Left lung (tissue), 10 donors: ENCODE measurements around the gene AUTS2. TPM values are rescaled to one million over a fixed set of nuclear protein-coding genes. Genes with fewer than 3 reads are reported as not detected.

Experiments
- ATAC-seq: fragments of 200-7000 bp; cut with Tn5 transposase; one replicate; pipeline ENCODE4 v1.9.1; 2020; ENCODE audit warnings: moderate library complexity
- DNase-seq, 4 donors: peaks; one replicate each; pipeline ENCODE4 v3.0.0-alpha.2; 2013 to 2020
- H3K27ac ChIP-seq, 2 donors: fragments of 200-600 bp; sonication (generic) in 1 of 2; one replicate each; pipeline versions ENCODE4 v1.5.0 to v1.8.0; 2020 to 2021
- H3K27me3 ChIP-seq, 2 donors: fragments of 200-600 bp; sonication (generic) in 1 of 2; one replicate each; pipeline versions ENCODE4 v1.5.0 to v1.8.0; 2020 to 2021
- H3K36me3 ChIP-seq, 2 donors: fragments of 200-600 bp; sonication (generic) in 1 of 2; one replicate each; pipeline versions ENCODE4 v1.5.0 to v1.8.0; 2020 to 2021
- H3K4me1 ChIP-seq, 2 donors: fragments of 200-600 bp; one replicate each; pipeline ENCODE4 v1.8.0; 2021
- H3K4me3 ChIP-seq, 2 donors: fragments of 200-600 bp; sonication (generic) in 1 of 2; one replicate each; pipeline versions ENCODE4 v1.5.0 to v1.8.0; 2020 to 2021; ENCODE audit warnings: mild to moderate bottlenecking in 1 of 2
- H3K9me3 ChIP-seq, 2 donors: fragments of 200-600 bp; sonication (generic) in 1 of 2; one replicate each; pipeline versions ENCODE4 v1.5.0 to v1.8.0; 2020 to 2021
- intact Hi-C, 2 donors: fragments of 100-400 bp; cut with DNase I; formaldehyde crosslinking; loops; one replicate each; pipeline versions ENCODE4 v1.11.2 to v1.14.2; 2022
- polyA plus RNA-seq, 6 donors: library from polyadenylated mRNA; unstranded; fragments of 120-200 nt; gene quantifications; one replicate each; pipeline ENCODE4 v1.2.1, GENCODE V29; 2013; ENCODE audit not compliant: insufficient read length in 6 of 6
- total RNA-seq, 2 donors: library from RNA; stranded (reverse); fragmentation: NEBNext Ultra II Directional; extraction: Animal tissue kit (Norgen Biotek cat#: 25700); gene quantifications; one replicate each; pipeline ENCODE4 v1.2.1, GENCODE V29; 2021
- TF ChIP-seq, protein P1 (sequence below), 2 donors: fragments of 200-600 bp; sonication (generic) in 1 of 2; IDR thresholded peaks; one replicate each; pipeline versions ENCODE4 v1.5.0 to v1.8.0; 2021; ENCODE audit warnings: antibody characterized with exemption in 2 of 2
- donor health status: DM: no; HTN: yes; CAD: no.
- donor health status: DM: no; HTN: no; CAD: no.

AUTS2 gene
- total and polyA plus RNA-seq, 8 donors = 40.4 to 119 (median 103) TPM

DNA sequence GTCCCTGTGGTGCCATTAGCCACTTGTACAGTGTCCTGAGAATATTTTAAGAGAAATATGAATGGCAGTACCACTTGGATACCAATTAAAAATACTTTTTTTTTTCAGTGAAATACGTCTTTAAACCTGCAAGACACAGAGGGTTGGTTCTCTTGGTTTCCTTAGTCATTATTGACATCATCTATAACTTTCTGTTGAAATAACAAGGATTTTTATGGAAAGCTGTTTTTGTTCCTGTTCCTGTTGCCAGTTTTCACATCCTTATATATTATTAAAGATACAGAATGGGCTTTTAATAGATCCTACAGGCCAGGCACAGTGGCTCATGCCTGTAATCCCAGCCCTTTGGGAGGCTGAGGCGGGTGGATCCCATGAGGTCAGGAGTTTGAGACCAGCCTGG lies 579.9 kb downstream of the AUTS2 start:
- Histone ChIP-seq H3K9me3 (no peaks in the 10 kb centered on the region), H3K4me3 (no peak overlapping the region), H3K36me3 (no peaks in the 10 kb centered on the region), H3K27me3 (no peaks in the 10 kb centered on the region), H3K4me1 (peaks cover 0 to 5% of the 10 kb centered on the region in 2 donors), H3K27ac (no peak overlapping the region)
- TF ChIP-seq, protein P1, sequence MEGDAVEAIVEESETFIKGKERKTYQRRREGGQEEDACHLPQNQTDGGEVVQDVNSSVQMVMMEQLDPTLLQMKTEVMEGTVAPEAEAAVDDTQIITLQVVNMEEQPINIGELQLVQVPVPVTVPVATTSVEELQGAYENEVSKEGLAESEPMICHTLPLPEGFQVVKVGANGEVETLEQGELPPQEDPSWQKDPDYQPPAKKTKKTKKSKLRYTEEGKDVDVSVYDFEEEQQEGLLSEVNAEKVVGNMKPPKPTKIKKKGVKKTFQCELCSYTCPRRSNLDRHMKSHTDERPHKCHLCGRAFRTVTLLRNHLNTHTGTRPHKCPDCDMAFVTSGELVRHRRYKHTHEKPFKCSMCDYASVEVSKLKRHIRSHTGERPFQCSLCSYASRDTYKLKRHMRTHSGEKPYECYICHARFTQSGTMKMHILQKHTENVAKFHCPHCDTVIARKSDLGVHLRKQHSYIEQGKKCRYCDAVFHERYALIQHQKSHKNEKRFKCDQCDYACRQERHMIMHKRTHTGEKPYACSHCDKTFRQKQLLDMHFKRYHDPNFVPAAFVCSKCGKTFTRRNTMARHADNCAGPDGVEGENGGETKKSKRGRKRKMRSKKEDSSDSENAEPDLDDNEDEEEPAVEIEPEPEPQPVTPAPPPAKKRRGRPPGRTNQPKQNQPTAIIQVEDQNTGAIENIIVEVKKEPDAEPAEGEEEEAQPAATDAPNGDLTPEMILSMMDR (IDR thresholded peaks at IDR 0.05) = no peak
- ATAC-seq (no peak), DNase-seq (no peak)
- intact Hi-C loops = no loop called here

DNA sequence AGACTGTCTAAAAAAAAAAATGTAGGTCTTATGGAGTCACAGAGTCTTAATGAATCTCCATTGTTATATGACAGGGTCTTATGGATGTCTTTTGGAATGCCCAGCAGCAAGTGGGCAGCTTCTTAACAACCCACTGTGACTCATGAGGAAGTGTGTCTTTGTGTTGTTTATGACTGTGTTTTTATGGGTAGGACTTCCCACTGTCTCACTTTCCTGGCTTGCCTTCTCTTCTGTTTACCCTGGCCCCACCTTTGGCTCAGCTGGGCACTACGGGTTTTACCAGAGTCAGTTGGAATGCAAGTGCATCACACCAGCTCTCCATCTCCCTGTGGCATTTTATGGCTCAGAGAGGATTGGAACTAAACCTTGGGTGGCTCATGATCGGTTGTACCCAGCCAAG lies 580.5 kb downstream of the AUTS2 start:
- H3K27ac ChIP-seq = no peak overlapping the region
- H3K27me3 ChIP-seq = no peaks in the 10 kb centered on the region
- no peaks in the 10 kb centered on the region for H3K36me3 ChIP-seq
- intact Hi-C loops = no loop called here
- no peaks in the 10 kb centered on the region for H3K9me3 ChIP-seq
- DNase-seq = peak in 2 of 4 donors; percentile 34 to 51
- peak; percentile 93 for ATAC-seq
- peaks cover 0 to 5% of the 10 kb centered on the region in 2 donors for H3K4me1 ChIP-seq
- H3K4me3 ChIP-seq = no peak overlapping the region
- TF ChIP-seq, protein P1 (IDR thresholded peaks at IDR 0.05) = no peak

DNA sequence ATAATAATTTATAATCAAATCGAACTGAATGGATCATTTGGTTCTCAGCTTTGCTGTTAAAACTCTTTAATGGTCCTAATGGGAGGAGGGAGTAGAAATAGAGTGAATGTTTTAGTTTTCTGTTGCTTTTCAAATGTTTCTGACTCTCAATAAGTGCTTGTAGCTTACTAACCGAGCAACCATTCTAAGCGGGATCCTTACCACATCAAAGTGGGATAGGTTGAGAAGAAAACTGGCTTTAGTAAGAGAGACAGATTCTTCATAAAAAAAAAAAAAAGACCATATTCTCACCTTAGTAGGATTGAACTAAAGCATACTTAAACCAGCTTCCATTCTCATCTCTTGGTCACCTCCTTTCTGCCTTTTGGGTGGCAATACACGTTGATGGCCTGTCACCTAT lies 584.2 kb downstream of the AUTS2 start:
- H3K9me3 ChIP-seq = no peaks in the 10 kb centered on the region
- H3K36me3 ChIP-seq = no peaks in the 10 kb centered on the region
- intact Hi-C loops = no loop called here
- no peak for DNase-seq
- H3K27me3 ChIP-seq = no peaks in the 10 kb centered on the region
- peaks cover 0 to 5% of the 10 kb centered on the region in 2 donors for H3K4me1 ChIP-seq
- no peak overlapping the region for H3K27ac ChIP-seq
- TF ChIP-seq, protein P1 (IDR thresholded peaks at IDR 0.05) = no peak
- no peak overlapping the region for H3K4me3 ChIP-seq
- ATAC-seq = no peak

DNA sequence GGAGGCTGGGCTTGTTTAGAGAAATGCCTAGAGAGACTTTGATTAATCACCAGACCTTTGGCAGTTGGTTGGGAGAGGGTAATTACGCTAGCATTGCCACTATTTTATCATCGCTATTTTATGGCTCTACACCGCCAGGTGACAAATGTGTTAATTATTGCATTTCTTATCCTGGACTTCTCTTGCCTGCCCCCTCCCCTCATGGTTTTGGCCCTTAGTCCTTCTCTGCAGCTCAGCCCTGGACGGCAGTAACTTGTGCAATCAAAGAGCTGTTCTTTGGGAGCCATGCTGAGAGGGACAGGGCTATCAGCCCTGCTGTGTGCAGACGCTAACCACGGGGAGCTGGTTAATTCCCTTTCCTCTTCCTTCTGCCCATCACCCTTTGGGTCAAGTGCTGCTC lies 585.0 kb downstream of the AUTS2 start:
- no peak overlapping the region for H3K27ac ChIP-seq
- DNase-seq (no peak), ATAC-seq (no peak)
- no peaks in the 10 kb centered on the region for H3K36me3 ChIP-seq
- intact Hi-C loops = no loop called here
- H3K4me1 ChIP-seq = peaks cover 0 to 5% of the 10 kb centered on the region in 2 donors
- no peaks in the 10 kb centered on the region for H3K27me3 ChIP-seq
- no peak overlapping the region for H3K4me3 ChIP-seq
- no peaks in the 10 kb centered on the region for H3K9me3 ChIP-seq
- TF ChIP-seq, protein P1 (IDR thresholded peaks at IDR 0.05) = no peak

DNA sequence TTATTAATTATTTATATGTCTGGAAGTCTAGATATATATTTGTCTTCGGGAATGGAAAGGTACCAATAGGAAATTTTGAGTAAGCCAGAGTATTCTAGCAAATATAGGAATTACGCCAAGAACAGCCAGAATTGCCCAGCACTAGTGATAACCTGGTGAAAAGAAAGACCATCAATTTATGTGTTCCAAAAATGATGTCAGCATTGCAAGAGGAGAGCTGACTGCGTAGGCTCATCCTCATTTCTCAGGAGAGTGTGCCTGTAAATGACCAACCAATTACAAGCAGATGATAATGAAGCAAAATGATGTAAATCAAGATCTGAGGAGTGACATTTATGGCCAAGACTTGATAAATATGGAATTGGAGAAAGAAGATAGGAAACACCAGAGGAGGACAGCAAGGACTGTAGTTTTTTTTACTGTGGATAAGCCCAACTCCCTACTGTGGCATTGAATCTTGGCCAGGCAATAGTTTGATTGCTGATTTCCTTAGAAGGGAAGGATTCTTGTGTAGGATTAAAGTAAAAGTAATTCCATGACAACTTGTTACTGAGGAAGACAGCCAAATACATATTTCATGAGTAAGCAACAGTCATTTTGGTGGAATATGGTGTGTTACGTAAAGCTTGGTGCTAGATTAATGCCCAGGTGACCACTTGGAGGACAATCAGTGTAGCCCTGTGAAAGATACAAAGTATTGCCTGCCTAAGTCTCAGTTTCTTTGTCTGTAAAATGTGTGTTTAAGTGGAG lies 590.8 kb downstream of the AUTS2 start:
- Histone ChIP-seq H3K4me3 (no peak overlapping the region), H3K9me3 (peaks cover 0 to 9% of the 10 kb centered on the region in 2 donors), H3K4me1 (no peaks in the 10 kb centered on the region), H3K27ac (no peak overlapping the region), H3K36me3 (no peaks in the 10 kb centered on the region), H3K27me3 (no peaks in the 10 kb centered on the region)
- ATAC-seq (no peak), DNase-seq (no peak)
- TF ChIP-seq, protein P1 (IDR thresholded peaks at IDR 0.05) = no peak
- intact Hi-C loops = no loop called here
